GM12865 (cell line): ENCODE data around the gene PROSER2.

Source experiments
- DNase-seq: peaks from one replicate; pipeline ENCODE4 v3.0.0; 2010; ENCODE audit warnings: low read depth
- H3K4me3 ChIP-seq: 2 replicates; pipeline ENCODE4 v1.5.1; 2011; ENCODE audit warnings: mild to moderate bottlenecking, low read depth, low read length, control low read depth
- CTCF ChIP-seq: IDR thresholded peaks from 2 replicates; pipeline ENCODE4 v1.5.1; 2011; ENCODE audit warnings: low read length, control low read depth, low read depth, inconsistent platforms; ENCODE audit not compliant: insufficient read depth; ENCODE audit errors: missing control alignments

Gene PROSER2

DNA sequence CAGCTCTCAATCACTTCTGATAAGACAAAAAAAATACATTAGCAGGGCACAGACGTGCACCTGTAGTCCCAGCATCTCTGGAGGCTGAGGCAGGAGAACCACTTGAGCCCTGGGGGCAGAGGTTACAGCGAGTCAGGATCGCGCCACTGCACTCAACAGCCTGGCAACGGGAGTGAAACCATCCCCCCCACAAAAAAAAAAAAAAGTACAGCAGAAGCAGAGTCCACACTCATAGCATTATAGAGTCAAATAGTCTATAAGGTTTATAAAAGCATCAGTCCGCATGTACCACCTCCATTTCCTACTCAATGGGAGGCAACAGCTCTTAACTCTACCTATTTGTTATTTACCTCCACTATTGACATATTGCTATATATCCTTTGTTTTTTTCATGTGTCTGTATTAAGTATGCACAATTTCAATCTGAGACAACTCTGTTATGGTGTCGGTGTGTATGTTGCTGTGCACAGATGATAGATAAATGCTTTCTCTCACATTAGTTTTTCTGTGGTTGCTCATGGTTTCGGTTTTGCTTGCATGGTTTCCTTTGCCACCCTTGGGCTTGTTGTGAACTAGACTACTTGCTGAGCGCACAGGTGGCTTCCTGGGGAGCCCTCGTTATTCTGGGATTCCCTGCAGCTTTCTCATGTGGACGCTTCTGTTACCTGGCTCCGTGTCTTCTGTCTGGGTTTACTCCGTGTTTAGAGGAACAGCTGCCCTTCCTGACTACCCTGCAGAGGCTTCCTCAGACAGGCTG is 40.4 kb downstream of the PROSER2 start:
- DNase-seq, result peak; percentile 88
- no peak for TF ChIP-seq CTCF
- H3K4me3 ChIP-seq, result no peak overlapping the region

GRCh38 chr10:11864727-11865126 is 41.6 kb downstream of the PROSER2 start:
- no peak overlapping the region for H3K4me3 ChIP-seq
- TF ChIP-seq CTCF, result no peak
- no peak for DNase-seq

DNA sequence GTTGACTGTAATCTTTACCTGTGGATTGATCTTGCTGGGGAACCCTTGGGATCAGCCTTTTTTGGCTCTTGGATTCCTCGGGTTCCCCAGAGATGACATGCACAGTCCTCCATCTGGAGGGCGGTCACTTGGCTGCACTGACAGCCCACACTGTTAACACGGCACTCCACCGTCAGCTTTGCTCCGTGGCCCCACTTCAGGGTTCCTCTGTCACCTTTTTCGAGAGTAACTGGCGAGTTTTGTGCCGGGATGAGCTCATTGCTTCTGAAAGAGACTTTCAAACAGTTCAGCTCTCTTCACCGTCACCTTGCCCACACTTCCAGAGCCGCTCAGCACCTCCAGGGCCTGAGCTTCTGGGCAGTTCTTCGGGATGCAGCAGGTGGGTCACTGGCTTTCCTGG is 42.4 kb downstream of the PROSER2 start:
- no peak overlapping the region for H3K4me3 ChIP-seq
- TF ChIP-seq CTCF, result no peak
- DNase-seq, result no peak

DNA sequence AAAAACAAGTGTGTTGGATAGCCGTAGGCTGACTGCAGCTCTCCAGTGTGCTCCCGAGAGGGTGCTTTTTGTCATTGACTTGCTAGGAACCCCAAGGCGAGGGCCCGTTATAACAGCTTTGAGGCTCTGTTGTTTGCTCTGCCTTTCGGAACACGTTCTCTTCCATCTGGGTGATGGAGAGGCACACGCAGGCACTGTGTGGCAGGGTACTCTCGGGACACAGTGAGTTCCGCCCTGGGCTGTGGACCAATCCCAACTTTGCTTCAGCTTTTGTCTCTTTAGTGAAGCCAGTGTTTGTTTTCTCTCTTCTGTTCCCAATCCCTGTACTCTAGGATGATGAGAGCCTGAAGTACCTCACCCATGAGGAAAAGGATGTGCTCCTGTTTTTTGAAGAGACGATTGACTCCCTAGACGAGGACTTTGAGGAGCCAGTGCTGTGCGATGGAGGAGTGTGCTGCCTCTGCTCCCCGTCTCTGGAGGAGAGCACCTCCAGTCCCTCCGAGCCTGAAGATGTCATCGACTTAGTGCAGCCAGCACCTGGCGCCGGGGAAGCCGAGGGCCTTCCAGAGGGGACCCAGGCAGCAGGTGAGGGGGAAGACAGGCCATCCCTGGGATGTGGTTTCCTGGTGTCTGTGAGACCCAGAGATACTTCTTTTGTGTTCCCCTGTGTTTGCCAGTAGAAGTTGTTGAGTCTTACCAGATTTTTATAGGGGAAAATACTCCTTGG is 43.2 kb downstream of the PROSER2 start:
- TF ChIP-seq CTCF, result no peak
- H3K4me3 ChIP-seq, result no peak overlapping the region
- no peak for DNase-seq

- no peak for DNase-seq
- no peak overlapping the region for H3K4me3 ChIP-seq
- TF ChIP-seq CTCF, result no peak
Observed at GRCh38 chr10:11869219-11869618, 46.1 kb downstream of the PROSER2 start.

DNA sequence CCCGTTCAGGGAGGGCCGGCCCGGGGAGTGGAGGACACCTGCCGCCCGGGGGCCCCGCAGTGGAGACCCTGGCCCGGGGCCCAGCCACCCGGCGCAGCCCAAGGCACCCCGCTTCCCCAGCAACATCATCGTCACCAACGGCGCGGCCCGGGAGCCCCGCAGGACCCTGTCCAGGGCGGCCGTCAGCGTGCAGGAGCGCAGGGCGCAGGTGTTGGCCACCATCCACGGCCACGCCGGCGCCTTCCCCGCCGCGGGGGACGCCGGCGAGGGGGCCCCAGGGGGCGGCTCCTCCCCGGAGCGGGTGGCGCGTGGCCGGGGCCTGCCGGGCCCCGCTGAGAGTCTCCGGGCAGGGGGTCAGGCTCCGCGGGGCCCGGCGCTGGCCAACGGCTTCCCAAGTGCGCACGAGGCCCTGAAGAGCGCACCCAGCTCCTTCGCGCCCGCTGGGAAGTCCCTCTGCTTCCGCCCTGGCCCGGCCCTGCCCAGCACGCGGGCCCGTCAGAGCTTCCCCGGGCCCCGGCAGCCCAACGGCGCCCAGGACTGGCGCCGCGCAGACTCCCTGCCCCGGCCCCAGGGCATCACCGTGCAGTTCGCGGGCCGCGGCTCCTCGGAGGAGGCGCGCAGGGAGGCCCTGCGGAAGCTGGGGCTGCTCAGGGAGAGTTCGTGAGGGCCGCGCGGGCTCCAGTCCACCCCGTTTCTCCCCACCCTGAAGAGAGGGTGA is 46.7 kb downstream of the PROSER2 start:
- TF ChIP-seq CTCF, result no peak
- no peak overlapping the region for H3K4me3 ChIP-seq
- no peak for DNase-seq
